GM18526 (cell line): ENCODE data around the gene MLNR.

Source experiments
- POLR2A ChIP-seq: IDR thresholded peaks from 3 replicates; pipeline ENCODE4 v1.6.1; 2011; ENCODE audit not compliant: insufficient read length; ENCODE audit errors: extremely low read depth

MLNR gene

GRCh38 chr13:49218493-49219051 lies 1.6 kb upstream of the MLNR start:
- no peak for TF ChIP-seq POLR2A

DNA sequence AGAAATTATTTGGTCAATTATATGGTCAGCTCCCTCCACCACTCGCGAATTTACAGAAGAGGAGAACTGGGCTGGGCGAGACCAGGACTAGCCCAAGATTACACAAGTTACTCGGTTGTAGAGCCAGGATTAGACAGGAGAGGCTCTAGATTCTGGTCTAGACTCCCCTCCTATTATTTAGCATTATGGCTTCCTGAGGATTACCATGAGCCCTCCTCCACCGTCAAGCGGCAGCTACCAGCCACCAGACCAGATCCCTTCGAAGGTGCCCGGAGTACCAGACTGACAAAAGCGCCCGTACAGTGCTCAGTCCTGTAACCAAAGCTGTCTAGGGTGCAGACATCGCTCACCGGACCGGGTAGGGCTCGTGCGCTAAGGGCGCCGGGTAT lies 497 bp upstream of the MLNR start:
- TF ChIP-seq POLR2A, result no peak

GRCh38 chr13:49220856-49221589 lies 885 bp downstream of the MLNR start:
- TF ChIP-seq POLR2A, result no peak

DNA sequence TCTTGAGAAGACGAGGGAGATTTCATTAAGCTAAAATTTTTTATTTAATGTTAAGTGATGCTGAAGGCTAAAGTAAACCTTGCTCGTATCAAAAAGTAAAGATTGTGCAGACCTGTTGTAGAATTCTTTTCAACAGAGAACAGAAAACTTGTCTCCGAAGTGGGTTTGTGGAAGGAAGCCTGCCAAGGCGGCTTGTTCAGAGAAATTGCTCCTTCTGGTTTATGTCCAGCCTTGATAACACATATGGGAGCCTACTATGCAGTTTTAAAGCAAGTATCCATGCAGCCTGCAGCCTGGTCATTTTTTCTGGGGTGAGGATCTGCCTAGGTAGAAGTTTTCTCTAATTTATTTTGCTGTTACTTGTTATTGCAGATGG lies 1.4 kb downstream of the MLNR start:
- no peak for TF ChIP-seq POLR2A

DNA sequence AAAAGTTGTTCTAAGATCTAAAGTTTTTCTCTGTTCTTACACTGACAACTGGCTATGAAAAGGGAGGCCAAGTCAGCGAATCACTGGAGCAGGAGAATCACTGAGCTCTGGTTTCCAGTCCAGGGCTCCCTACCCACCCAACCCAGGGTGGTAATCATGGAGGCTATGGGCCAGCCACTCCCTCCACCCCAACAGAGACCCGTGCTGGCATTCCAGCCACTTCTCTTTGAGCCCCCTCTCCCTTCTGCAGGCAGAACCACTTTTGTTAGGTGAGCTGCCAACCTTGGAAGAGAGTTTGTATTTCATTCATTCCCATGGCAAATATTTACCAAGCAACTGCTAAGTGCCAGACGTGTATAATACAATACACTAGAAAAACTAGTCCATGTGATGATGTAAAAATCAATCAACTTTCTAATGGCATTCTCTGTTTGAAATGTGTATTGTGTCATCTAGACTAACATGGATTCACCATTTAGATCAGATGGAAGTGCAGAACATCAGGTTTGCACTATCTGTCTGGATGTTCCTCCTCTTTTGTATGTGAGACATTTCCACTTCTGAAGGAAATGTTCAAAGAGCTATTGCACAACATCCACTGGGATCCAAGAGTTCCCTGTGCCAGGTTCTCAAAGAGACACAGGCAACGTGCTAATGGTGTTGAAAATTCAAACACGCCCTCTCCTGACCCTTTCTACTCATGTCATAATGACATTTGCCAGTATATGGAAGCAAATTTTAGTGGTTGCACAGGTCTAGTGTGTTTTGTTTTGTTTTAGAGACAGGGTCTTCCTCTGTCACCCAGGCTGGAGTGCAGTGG lies 5.3 kb downstream of the MLNR start:
- no peak for TF ChIP-seq POLR2A

- no peak for TF ChIP-seq POLR2A
Measured at GRCh38 chr13:49226613-49227012, 6.5 kb downstream of the MLNR start.

GRCh38 chr13:49234741-49235140 lies 14.6 kb downstream of the MLNR start:
- TF ChIP-seq POLR2A, result no peak

DNA sequence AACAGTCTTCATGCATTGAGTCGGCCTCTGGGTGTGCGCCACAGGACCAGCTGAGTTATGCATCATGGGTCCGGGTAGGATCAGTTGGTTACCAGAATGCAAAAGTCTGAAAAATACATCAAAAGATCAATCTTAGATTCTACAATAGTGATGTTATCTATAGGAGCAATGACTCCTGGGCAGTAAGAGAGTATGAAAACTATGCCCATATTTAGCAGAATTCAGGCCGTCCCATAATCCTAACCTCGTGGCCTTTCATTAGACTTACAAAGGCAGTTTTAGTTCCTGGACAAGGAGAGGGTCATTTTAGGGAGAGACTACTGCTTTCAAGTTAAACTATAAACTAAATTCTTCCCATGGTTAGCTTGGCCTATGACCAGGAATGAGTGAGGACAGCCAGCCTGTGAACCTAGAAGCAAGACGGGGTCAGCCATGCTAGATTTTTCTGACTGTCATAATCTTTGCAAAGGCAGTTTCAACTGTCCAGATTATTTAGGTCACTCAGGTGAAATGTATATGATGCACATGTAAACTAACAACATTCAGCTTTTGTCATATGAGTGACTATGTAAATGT lies 15.8 kb downstream of the MLNR start:
- TF ChIP-seq POLR2A, result no peak

- no peak for TF ChIP-seq POLR2A
Measured at GRCh38 chr13:49238621-49239020, 18.5 kb downstream of the MLNR start.

GRCh38 chr13:49240017-49240416 lies 19.9 kb downstream of the MLNR start:
- no peak for TF ChIP-seq POLR2A

GRCh38 chr13:49241296-49241695 lies 21.2 kb downstream of the MLNR start:
- TF ChIP-seq POLR2A, result no peak

- TF ChIP-seq POLR2A, result no peak
Measured at GRCh38 chr13:49245101-49245500, 25.0 kb downstream of the MLNR start.

DNA sequence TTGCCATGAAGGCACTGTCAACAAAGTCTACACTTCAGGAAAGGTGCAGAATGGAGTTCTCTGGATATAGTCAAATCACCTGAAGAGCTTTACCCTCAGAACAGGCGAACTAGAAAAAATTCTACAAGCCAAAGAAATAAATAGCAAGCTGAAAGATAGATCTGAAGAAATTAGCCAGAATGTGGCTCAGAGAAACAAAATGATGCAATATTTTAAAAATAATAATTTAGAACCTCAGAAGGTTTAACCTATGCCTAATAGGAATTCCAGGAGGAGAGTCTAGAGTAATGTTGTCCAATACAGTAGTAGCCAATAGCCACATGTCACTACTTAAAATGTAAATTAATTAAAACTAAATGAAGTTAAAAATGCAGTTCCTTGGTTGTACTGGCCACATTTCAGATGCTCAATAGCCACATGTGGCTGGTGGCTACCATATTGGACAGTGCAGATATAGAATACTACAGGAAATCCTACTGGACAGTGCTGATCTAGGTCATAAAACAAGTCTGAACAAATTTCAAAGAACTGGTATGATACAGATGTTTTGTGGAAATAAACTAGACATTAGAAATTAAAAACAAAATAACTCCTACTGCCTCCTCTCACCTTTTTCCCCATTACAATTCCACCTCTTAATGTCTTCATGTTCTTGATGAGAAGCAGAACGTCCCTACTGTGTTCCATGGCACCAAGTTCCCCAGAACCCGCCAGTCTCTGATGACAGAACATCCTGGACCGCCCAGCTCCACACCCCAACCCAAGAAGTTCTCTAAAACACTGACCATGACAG lies 26.9 kb downstream of the MLNR start:
- no peak for TF ChIP-seq POLR2A

DNA sequence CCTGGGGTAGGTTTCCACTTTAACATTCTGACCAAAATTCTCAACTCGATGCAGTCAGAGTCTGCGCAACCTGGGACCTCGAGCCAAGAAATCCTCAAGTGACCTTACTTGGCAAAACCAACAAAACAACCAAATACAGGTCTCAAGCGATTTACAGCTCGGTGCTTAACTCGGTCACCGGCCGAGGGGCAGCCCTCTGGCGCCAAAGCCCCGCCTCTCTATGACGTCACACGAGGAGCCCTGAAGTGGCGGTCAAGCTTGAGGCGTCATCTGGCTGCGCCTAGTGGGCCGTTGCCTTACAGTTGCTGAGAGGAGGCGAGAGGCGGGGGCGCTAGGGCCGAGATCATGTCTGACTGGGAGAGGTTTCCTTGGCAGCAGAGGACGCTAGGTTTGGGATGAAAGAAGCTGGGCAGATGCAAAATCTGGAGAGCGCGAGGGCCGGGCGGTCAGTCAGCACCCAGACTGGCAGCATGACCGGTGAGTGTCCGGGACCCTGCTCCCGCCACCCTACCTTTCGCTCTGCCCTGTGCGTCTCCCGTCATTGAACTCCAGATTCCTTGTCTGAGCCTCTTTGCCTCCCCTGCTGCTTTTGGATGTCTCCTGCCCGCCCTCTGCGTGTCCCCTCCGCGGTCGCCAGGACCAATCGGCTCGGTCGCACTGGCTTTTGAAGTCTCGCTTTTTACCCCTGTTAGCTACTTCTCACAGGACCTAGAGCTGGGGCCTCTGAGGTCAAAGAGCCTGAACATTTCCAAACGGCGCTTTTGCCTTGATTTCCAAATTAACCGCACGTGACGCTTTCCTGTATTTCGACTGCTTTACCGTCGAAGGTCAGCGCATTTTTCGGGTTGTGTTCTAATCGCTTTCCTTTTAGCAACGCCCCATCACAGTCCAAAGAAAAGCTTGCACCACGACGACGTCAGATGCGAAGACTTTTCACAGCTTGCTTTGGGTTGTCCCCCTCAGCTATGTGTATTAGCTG lies 27.8 kb downstream of the MLNR start, which contains the start of gene CDADC1:
TSS of gene CDADC1 (plus strand) at position 283 of the 979 bp plus-strand sequence. CDS start at position 396, 113 bp downstream.
- TF ChIP-seq POLR2A, result peak; percentile 79
